ENCODE measurements around the gene RNF224. TPM values are rescaled to one million over a fixed set of nuclear protein-coding genes. Genes with fewer than 3 reads are reported as not detected.

The RNF224 gene
- total RNA-seq, 2 experiments from 2014 or later, result not detected

GRCh38 chr9:137226338-137227053 is 806 bp upstream of the RNF224 start:
- Mint-ChIP-seq H3K9me3 (no peaks in the 10 kb centered on the region), H3K27ac (no peak overlapping the region), H3K36me3 (ENCODE audit: low read depth) (no peaks in the 10 kb centered on the region), H3K27me3 (ENCODE audit: low read depth) (peaks cover 2% of the 10 kb centered on the region), H3K4me3 (no peak overlapping the region), H3K4me1 (ENCODE audit: low read depth) (peaks cover 8% of the 10 kb centered on the region)
- intact Hi-C loops (cut with micrococcal nuclease), result loop anchor here (1.0 to 10.0 kb wide), 3 partner anchors 37 to 342 kb away; partner anchors contain the start of gene TRAF2
- no peak for DNase-seq
- CTCF ChIA-PET, result interaction anchor here (0.6 to 2.9 kb wide), 12 partner anchors 10 to 467 kb away, joined by 3 to 22 read pairs (median 8); partner anchors contain the start of gene DPP7

DNA sequence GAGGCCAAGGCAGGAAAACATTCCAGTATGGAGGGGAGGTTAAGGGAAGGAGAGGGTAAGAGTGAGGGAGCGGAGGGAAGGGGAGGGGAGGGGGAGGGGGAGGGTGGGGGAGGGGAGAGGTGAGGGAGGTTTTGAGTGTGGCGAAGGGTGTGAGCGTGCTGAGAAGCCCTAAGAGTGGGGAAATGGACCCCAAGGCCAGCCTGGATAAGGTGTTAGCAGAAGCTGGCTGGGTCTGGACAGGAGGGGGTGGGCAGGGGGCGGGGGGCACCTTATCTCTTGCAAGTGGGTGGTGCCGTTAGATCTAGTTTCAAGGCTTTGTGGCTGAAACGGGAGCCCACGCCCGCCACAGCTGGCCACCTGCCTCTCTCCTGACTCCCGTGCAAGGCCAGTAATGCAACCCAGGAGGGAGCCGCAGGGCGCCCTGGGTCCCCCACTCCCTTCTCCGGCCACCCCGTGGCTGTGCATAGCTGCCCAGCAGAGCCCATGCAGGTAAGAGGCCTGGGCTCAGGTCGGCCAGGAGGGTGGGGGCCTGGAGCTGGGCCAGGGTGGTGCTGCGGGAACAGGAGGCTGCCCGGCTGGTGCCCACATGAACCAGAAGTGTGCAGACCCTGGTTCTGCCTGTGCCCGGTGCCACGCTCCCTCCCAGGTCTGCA is 677 bp downstream of the RNF224 start:
- H3K9me3 Mint-ChIP-seq, result no peaks in the 10 kb centered on the region
- no peak overlapping the region for H3K27ac Mint-ChIP-seq
- CTCF ChIA-PET, result interaction anchor here (0.7 to 2.9 kb wide), 10 partner anchors 8 to 199 kb away, joined by 3 to 22 read pairs (median 8); no protein-coding TSS in a partner anchor
- peaks cover 2% of the 10 kb centered on the region for H3K27me3 Mint-ChIP-seq (ENCODE audit: low read depth)
- intact Hi-C loops (cut with micrococcal nuclease), result loop anchor here (1.0 to 10.0 kb wide), 3 partner anchors 39 to 343 kb away; partner anchors contain the start of gene TRAF2
- DNase-seq, result no peak
- no peaks in the 10 kb centered on the region for H3K36me3 Mint-ChIP-seq (ENCODE audit: low read depth)
- peaks cover 7% of the 10 kb centered on the region for H3K4me1 Mint-ChIP-seq (ENCODE audit: low read depth)
- no peak overlapping the region for H3K4me3 Mint-ChIP-seq

DNA sequence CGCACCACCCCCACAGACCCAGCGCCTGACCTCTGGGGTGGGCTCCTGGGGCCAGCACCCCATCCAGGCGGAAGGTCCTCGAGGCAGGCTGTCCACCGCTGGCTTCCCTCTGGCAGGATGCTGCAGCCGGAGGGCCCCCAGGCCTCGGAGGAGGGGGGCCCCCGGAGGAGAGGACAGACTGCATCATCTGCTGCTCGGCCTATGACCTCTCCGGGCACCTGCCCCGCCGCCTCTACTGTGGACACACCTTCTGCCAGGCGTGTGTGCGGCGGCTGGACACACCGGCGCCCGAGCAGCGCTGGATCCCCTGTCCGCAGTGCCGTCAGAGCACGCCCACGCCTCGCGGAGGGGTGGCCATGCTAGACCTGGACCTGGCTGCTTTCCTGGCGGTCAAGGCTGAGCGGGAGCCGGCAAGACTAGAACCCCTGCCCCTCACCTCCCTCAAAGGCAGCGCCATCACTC is 1.2 kb downstream of the RNF224 start:
- H3K4me1 Mint-ChIP-seq (ENCODE audit: low read depth), result peaks cover 6% of the 10 kb centered on the region
- no peaks in the 10 kb centered on the region for H3K9me3 Mint-ChIP-seq
- no peak overlapping the region for H3K4me3 Mint-ChIP-seq
- intact Hi-C loops (cut with micrococcal nuclease), result loop anchor here (10.0 kb wide), 1 partner anchor 344 kb away; the partner anchor contains the start of gene TRAF2
- peaks cover 2% of the 10 kb centered on the region for H3K27me3 Mint-ChIP-seq (ENCODE audit: low read depth)
- no peaks in the 10 kb centered on the region for H3K36me3 Mint-ChIP-seq (ENCODE audit: low read depth)
- CTCF ChIA-PET, result interaction anchor here (0.7 to 2.9 kb wide), 6 partner anchors 8 to 199 kb away, joined by 3 to 22 read pairs (median 3); no protein-coding TSS in a partner anchor
- no peak overlapping the region for H3K27ac Mint-ChIP-seq
- no peak for DNase-seq

DNA sequence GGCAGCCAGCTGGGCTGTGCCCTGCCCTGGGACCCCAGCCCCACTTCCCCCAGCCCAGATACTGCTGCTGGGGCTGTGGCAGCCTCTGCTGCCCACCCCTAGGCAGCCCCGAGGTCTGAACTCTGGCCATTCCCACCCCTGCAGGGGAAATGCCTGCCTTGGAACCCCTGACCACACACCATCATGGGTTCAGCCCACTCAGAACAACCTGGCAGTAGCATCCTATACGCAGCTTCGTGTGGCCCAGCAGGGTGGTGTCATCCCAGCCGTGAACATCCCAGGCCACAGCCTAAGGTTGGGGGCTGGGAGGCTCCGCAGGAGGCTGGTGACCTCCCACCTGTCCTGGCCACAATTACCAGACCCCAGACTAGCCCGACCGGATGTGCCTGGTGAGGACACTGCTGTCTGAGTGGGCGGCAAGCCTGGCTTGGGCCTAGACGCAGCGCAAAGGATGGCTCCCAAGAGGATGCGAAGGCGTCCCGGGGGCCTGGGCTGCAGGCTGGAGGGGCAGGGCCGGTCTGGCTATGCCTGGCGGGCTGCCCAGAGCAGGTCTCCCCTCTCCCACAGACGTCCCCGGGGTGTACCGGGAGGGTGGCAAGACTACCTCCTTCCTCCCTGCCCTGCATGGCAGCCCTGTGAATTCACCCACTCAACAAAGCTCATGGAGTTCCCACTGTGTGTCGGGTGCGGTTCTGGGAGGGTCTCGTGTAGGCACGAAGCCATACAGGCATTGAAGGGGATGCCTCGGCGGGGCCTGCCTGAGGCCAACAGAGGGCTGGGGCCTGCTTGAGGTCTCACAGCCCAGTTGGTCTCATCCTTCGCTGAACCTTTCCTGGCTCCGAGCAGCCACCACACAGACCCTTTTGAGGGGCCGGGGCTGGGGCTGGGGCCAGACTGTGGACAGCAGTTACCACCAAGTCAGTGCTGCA is 1.9 kb downstream of the RNF224 start:
- Mint-ChIP-seq H3K4me3 (no peak overlapping the region), H3K27me3 (ENCODE audit: low read depth) (peaks cover 2% of the 10 kb centered on the region)
- intact Hi-C loops (cut with micrococcal nuclease), result loop anchor here (10.0 kb wide), 1 partner anchor 344 kb away; the partner anchor contains the start of gene TRAF2

DNA sequence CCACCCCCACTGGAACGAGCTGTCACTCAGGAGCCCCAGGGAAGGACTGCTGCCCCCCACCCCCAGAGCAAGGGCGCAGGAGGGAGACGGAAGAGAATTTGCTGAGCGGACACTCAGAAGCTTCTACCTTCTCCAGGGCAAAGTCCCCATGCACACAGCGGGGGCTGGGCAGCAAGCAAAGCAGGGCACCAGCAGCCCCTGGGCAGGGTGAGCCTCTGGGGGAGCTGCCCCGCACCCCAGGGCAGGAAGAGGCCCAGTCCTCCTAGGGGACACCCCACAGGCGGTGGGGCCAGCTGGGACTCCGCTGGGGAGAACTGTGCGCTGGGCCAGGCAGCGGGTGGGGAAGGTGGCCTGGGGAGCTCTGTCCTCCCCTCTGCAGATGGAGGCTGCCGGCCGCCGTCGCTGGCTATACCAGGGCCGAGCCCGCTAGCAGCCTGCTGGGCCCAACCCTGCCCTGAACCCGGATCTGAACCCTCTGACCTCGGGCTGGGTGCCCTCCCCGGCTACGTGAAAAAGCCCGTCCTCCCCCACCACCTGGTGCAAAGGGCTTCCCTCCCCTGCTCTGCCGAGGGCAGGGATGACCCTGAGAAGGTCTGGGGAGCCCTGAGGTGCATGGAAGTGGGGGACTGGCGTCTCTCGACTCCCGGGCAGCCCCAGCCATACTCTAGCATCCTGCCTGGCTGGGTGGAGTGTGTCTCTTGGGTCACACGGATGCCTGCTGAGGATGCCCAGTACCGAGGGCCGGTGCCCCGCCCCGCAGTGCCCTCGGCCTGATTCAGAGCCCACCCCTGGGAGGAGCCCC is 2.8 kb downstream of the RNF224 start:
- H3K27ac Mint-ChIP-seq, result no peak overlapping the region
- no peaks in the 10 kb centered on the region for H3K9me3 Mint-ChIP-seq
- H3K27me3 Mint-ChIP-seq (ENCODE audit: low read depth), result peaks cover 2% of the 10 kb centered on the region
- no peaks in the 10 kb centered on the region for H3K36me3 Mint-ChIP-seq (ENCODE audit: low read depth)
- intact Hi-C loops (cut with micrococcal nuclease), result loop anchor here (10.0 kb wide), 1 partner anchor 345 kb away; the partner anchor contains the start of gene TRAF2
- H3K4me1 Mint-ChIP-seq (ENCODE audit: low read depth), result peaks cover 6% of the 10 kb centered on the region
- CTCF ChIA-PET, result interaction anchor here (1.9 kb wide), 1 partner anchor 112 kb away, joined by 5 read pairs; no protein-coding TSS in a partner anchor
- no peak for DNase-seq
- H3K4me3 Mint-ChIP-seq, result no peak overlapping the region

More for the DNA sequence above, 1.9 kb downstream of the RNF224 start:
- Mint-ChIP-seq H3K27ac (no peak overlapping the region), H3K4me1 (ENCODE audit: low read depth) (peaks cover 3% of the 10 kb centered on the region), H3K36me3 (ENCODE audit: low read depth) (no peaks in the 10 kb centered on the region), H3K9me3 (no peaks in the 10 kb centered on the region)
- CTCF ChIA-PET, result no interaction called here
- DNase-seq, result no peak

GRCh38 chr9:137230705-137231371 is 3.5 kb downstream of the RNF224 start, which contains the start of gene SLC34A3:
SLC34A3 (plus strand) TSS chr9:137230901; CDS start chr9:137231703, 802 bp downstream.
- Mint-ChIP-seq H3K27ac (no peak within 1 kb of the TSS), H3K27me3 (ENCODE audit: low read depth) (peaks cover 2% of the 10 kb centered on the region), H3K9me3 (no peaks in the 10 kb centered on the region), H3K4me3 (no peak within 1 kb of the TSS), H3K4me1 (ENCODE audit: low read depth) (peaks cover 6% of the 10 kb centered on the region), H3K36me3 (ENCODE audit: low read depth) (no peaks in the 10 kb centered on the region)
- DNase-seq, result no peak
- CTCF ChIA-PET, result interaction anchor here (1.9 kb wide), 1 partner anchor 113 kb away, joined by 5 read pairs; no protein-coding TSS in a partner anchor
- intact Hi-C loops (cut with micrococcal nuclease), result no loop called here

GRCh38 chr9:137231372-137232039 is 4.2 kb downstream of the RNF224 start:
- Mint-ChIP-seq H3K4me3 (no peak overlapping the region), H3K9me3 (no peaks in the 10 kb centered on the region), H3K27me3 (ENCODE audit: low read depth) (peaks cover 2% of the 10 kb centered on the region), H3K27ac (no peak overlapping the region), H3K4me1 (ENCODE audit: low read depth) (peaks cover 7% of the 10 kb centered on the region), H3K36me3 (ENCODE audit: low read depth) (no peaks in the 10 kb centered on the region)
- CTCF ChIA-PET, result interaction anchor here (1.9 kb wide), 1 partner anchor 113 kb away, joined by 5 read pairs; no protein-coding TSS in a partner anchor
- DNase-seq, result no peak
- intact Hi-C loops (cut with micrococcal nuclease), result no loop called here

DNA sequence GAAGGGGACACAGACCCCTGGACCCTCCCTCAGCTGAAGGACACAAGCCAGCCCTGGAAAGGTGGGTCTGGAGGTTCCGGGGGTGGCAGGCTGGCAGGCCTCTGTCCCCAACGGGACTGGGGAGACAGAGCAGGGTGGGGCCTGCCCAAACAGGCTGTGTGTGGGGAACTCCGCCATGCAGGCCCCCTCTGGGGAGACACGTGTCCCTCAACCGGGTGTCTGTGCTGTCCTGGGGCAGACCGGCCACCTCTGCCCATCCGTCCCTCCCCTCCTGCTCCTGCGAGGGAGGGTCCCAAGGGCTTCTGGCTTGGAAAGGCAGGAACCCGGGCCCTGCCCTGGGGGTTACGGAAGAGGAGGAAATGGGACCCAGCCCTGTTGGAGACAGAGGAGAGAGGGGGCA is 4.8 kb downstream of the RNF224 start:
- Mint-ChIP-seq H3K27me3 (ENCODE audit: low read depth) (peaks cover 2% of the 10 kb centered on the region), H3K4me1 (ENCODE audit: low read depth) (peaks cover 12% of the 10 kb centered on the region), H3K27ac (no peak overlapping the region), H3K36me3 (ENCODE audit: low read depth) (no peaks in the 10 kb centered on the region), H3K9me3 (no peaks in the 10 kb centered on the region), H3K4me3 (no peak overlapping the region)
- CTCF ChIA-PET, result no interaction called here
- intact Hi-C loops (cut with micrococcal nuclease), result no loop called here
- no peak for DNase-seq

GRCh38 chr9:137232510-137232909 is 5.2 kb downstream of the RNF224 start:
- DNase-seq, result no peak
- intact Hi-C loops (cut with micrococcal nuclease), result no loop called here
- H3K36me3 Mint-ChIP-seq (ENCODE audit: low read depth), result no peaks in the 10 kb centered on the region
- peaks cover 10% of the 10 kb centered on the region for H3K4me1 Mint-ChIP-seq (ENCODE audit: low read depth)
- no peak overlapping the region for H3K4me3 Mint-ChIP-seq
- H3K27me3 Mint-ChIP-seq (ENCODE audit: low read depth), result peaks cover 2% of the 10 kb centered on the region
- no peaks in the 10 kb centered on the region for H3K9me3 Mint-ChIP-seq
- CTCF ChIA-PET, result interaction anchor here (0.9 kb wide), 1 partner anchor 19 kb away, joined by 3 read pairs; the partner anchor contains the start of gene STPG3
- no peak overlapping the region for H3K27ac Mint-ChIP-seq

All from activated naive CD4-positive, alpha-beta T cell treated with anti-CD3 and anti-CD28 coated beads for 36 hours (primary cell).